ENCODE data around the gene HMG20B. TPM values are rescaled to one million over a fixed set of nuclear protein-coding genes. Genes with fewer than 3 reads are reported as not detected.

Gene HMG20B
- total RNA-seq, 1 experiment from 2014 or later: 186 TPM

- ChIA-PET POLR2A (no interaction called here), CTCF (no interaction called here), RAD21 (ENCODE audit: low non-redundant PET in 1 of 2, low total read pairs in 2 of 2, uncharacterized antibody in 2 of 2, unreplicated experiment in 2 of 2) (no interaction called here)
- no peak overlapping the region for H2AFZ ChIP-seq (ENCODE audit: low read depth, low read length, poor library complexity, severe bottlenecking)
- no peak overlapping the region for H3K27ac ChIP-seq (ENCODE audit: low read depth, low read length)
- no peaks in the 10 kb centered on the region for H4K20me1 ChIP-seq (ENCODE audit: insufficient read depth)
- no peaks in the 10 kb centered on the region for H3K27me3 ChIP-seq (ENCODE audit: insufficient read depth, low read length)
- no peaks in the 10 kb centered on the region for H3K9me3 ChIP-seq (ENCODE audit: control insufficient read depth in 1 of 2, insufficient read depth in 1 of 2, low read depth in 1 of 2, low read length in 2 of 2)
- H3K79me2 ChIP-seq (ENCODE audit: insufficient read depth, low read length): no peaks in the 10 kb centered on the region
- H3K36me3 ChIP-seq (ENCODE audit: control insufficient read depth in 1 of 2, insufficient read depth in 2 of 2, low read length in 2 of 2): peaks cover 0 to 5% of the 10 kb centered on the region in 2 experiments; a peak in 2 of 4 replicates
- BruUV-seq (replicated peaks): no TSS peak
- no peak overlapping the region for H3K4me2 ChIP-seq (ENCODE audit: low read length)
- no peaks in the 10 kb centered on the region for H3K4me1 ChIP-seq (ENCODE audit: control insufficient read depth in 1 of 2, insufficient read depth in 2 of 2, low read length in 2 of 2)
- H3K4me3 ChIP-seq (replicated peaks in 1 of 2; ENCODE audit: low read depth in 1 of 2, low read length in 2 of 2): no peak overlapping the region
- ATAC-seq: no peak
- no peak for DNase-seq (ENCODE audit: low read depth, low spot score)
- TF ChIP-seq ZFX (IDR thresholded peaks at IDR 0.05) (no peak), CBX3 (IDR thresholded peaks at IDR 0.05; ENCODE audit: low read depth) (no peak), ZNF274 (IDR thresholded peaks at IDR 0.05; ENCODE audit: low read depth, low read length) (no peak), FOSL1 (IDR thresholded peaks at IDR 0.05; ENCODE audit: low read depth) (no peak), CTCF (IDR thresholded peaks at IDR 0.05 in 2 of 3, conservative IDR thresholded peaks at IDR 0.05 in 1 of 3; ENCODE audit: borderline replicate concordance in 1 of 3, insufficient read depth in 1 of 3, low read depth in 2 of 3, low read length in 2 of 3) (no peak)
- H3K9me2 ChIP-seq (ENCODE audit: insufficient read depth): no peaks in the 10 kb centered on the region
- intact Hi-C loops (cut with micrococcal nuclease): no loop called here
- no peak overlapping the region for H3K9ac ChIP-seq (ENCODE audit: low read length)
Measured at GRCh38 chr19:3617463-3617862, 44.7 kb downstream of the HMG20B start.

- Histone ChIP-seq H2AFZ (ENCODE audit: low read depth, low read length, poor library complexity, severe bottlenecking) (no peak overlapping the region), H3K4me2 (ENCODE audit: low read length) (no peak overlapping the region), H3K27me3 (ENCODE audit: insufficient read depth, low read length) (no peaks in the 10 kb centered on the region), H3K36me3 (ENCODE audit: control insufficient read depth in 1 of 2, insufficient read depth in 2 of 2, low read length in 2 of 2) (peaks cover 0 to 5% of the 10 kb centered on the region in 2 experiments; a peak in 2 of 4 replicates), H3K4me3 (replicated peaks in 1 of 2; ENCODE audit: low read depth in 1 of 2, low read length in 2 of 2) (no peak overlapping the region), H3K9me3 (ENCODE audit: control insufficient read depth in 1 of 2, insufficient read depth in 1 of 2, low read depth in 1 of 2, low read length in 2 of 2) (no peaks in the 10 kb centered on the region), H4K20me1 (ENCODE audit: insufficient read depth) (no peaks in the 10 kb centered on the region), H3K9ac (ENCODE audit: low read length) (no peak overlapping the region), H3K27ac (ENCODE audit: low read depth, low read length) (no peak overlapping the region), H3K9me2 (ENCODE audit: insufficient read depth) (no peaks in the 10 kb centered on the region), H3K4me1 (ENCODE audit: control insufficient read depth in 1 of 2, insufficient read depth in 2 of 2, low read length in 2 of 2) (no peaks in the 10 kb centered on the region), H3K79me2 (ENCODE audit: insufficient read depth, low read length) (no peaks in the 10 kb centered on the region)
- RAD21 ChIA-PET (ENCODE audit: low non-redundant PET in 1 of 2, low total read pairs in 2 of 2, uncharacterized antibody in 2 of 2, unreplicated experiment in 2 of 2): no interaction called here
- BruUV-seq (replicated peaks): no TSS peak
- no peak for DNase-seq (ENCODE audit: low read depth, low spot score)
- CTCF ChIA-PET: interaction anchor here (0.6 kb wide), 1 partner anchor 15 kb away, joined by 3 read pairs; no protein-coding TSS in a partner anchor
- ATAC-seq: peak; percentile 83
- intact Hi-C loops (cut with micrococcal nuclease): loop anchor here (1.0 kb wide), 1 partner anchor 32 kb away; no protein-coding TSS in a partner anchor
- POLR2A ChIA-PET: no interaction called here
- TF ChIP-seq ZNF274 (IDR thresholded peaks at IDR 0.05; ENCODE audit: low read depth, low read length) (no peak), EGR1 (IDR thresholded peaks at IDR 0.05; ENCODE audit: low read depth) (no peak), EZH2 (IDR thresholded peaks at IDR 0.05) (no peak), CTCF (IDR thresholded peaks at IDR 0.05 in 2 of 3, conservative IDR thresholded peaks at IDR 0.05 in 1 of 3; ENCODE audit: borderline replicate concordance in 1 of 3, insufficient read depth in 1 of 3, low read depth in 2 of 3, low read length in 2 of 3) (peak; percentile 71 to 91 (median 90); a peak in 5 of 6 replicates), REST (IDR thresholded peaks at IDR 0.05; ENCODE audit: low read depth) (no peak), RAD21 (IDR thresholded peaks at IDR 0.05; ENCODE audit: low read depth) (peak; percentile 86), FOSL1 (IDR thresholded peaks at IDR 0.05; ENCODE audit: low read depth) (no peak), JUND (IDR thresholded peaks at IDR 0.05) (no peak), ATF3 (IDR thresholded peaks at IDR 0.05) (no peak)
Measured at GRCh38 chr19:3618144-3618810, 45.5 kb downstream of the HMG20B start.

All from HCT116 (cell line).